ENCODE data around the gene CLDN14. TPM values are rescaled to one million over a fixed set of nuclear protein-coding genes. Genes with fewer than 3 reads are reported as not detected.

CLDN14 gene
- total and polyA plus RNA-seq, 2 donors (not counting 1 experiment from before 2014, with no cell fraction given) = 0.39 TPM; not detected in 1

DNA sequence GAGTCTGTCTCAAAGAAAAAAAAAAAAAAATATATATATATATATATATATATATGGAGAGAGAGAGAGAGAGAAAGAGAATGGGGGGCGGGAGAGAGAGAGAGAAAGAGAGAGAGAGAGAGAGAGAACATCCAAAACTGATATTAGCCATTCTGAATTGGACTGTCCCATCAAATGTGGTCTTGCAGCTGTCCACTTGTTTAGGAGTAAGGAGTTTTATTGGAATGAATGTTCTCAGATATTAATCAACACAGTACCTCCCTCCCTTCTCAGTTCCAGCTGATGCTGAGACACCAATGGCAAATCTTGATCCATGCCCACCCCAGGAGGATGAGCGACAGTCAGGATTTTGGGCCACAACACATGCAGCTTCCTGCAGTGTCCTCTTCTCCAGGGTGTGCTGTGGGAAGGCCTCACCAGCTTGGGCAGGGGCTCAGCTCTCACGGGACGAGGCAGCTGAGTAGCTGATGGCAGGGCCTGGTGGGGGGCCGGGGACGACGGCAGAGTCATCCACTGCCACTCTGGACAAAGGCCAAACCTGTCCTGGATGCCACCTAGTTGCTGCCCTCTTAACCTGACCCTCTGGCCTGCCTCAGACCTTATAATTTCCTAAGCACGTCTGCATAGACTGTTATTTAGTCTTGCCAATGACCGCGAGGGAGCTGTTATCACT lies 9.3 kb upstream of the CLDN14 start:
- TF ChIP-seq, protein P1, sequence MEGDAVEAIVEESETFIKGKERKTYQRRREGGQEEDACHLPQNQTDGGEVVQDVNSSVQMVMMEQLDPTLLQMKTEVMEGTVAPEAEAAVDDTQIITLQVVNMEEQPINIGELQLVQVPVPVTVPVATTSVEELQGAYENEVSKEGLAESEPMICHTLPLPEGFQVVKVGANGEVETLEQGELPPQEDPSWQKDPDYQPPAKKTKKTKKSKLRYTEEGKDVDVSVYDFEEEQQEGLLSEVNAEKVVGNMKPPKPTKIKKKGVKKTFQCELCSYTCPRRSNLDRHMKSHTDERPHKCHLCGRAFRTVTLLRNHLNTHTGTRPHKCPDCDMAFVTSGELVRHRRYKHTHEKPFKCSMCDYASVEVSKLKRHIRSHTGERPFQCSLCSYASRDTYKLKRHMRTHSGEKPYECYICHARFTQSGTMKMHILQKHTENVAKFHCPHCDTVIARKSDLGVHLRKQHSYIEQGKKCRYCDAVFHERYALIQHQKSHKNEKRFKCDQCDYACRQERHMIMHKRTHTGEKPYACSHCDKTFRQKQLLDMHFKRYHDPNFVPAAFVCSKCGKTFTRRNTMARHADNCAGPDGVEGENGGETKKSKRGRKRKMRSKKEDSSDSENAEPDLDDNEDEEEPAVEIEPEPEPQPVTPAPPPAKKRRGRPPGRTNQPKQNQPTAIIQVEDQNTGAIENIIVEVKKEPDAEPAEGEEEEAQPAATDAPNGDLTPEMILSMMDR (IDR thresholded peaks at IDR 0.05) = no peak
- no peak for TF ChIP-seq EZH2 (IDR thresholded peaks at IDR 0.05; ENCODE audit: borderline replicate concordance, insufficient read depth, low read depth, low read length, poor library complexity, severe bottlenecking)
- intact Hi-C loops (cut with micrococcal nuclease) = no loop called here
- Histone ChIP-seq H3K4me3 (ENCODE audit: control extremely low read depth in 1 of 5, extremely low read depth in 1 of 5, insufficient read depth in 1 of 5, low read depth in 2 of 5, low read length in 4 of 5) (no peak overlapping the region), H3K4me1 (ENCODE audit: control insufficient read depth in 2 of 2, insufficient read depth in 2 of 2, low read length in 2 of 2) (no peaks in the 10 kb centered on the region), H3K27me3 (replicated peaks in 1 of 4; ENCODE audit: control extremely low read depth in 1 of 4, control insufficient read depth in 3 of 4, insufficient read depth in 4 of 4, low read length in 3 of 4) (peaks cover 0 to 2% (median 0%) of the 10 kb centered on the region in 4 experiments), H3K27ac (ENCODE audit: low read length in 2 of 2) (no peak overlapping the region), H3K36me3 (replicated peaks in 1 of 2; ENCODE audit: control extremely low read depth in 1 of 2, control insufficient read depth in 1 of 2, extremely low read depth in 1 of 2, insufficient read depth in 2 of 2, low read length in 1 of 2) (no peaks in the 10 kb centered on the region), H3K4me2 (replicated peaks; ENCODE audit: low read depth, low read length, poor library complexity, severe bottlenecking) (no peak overlapping the region), H4K20me1 (ENCODE audit: control insufficient read depth, insufficient read depth, low read length, poor library complexity, severe bottlenecking) (no peaks in the 10 kb centered on the region), H3K9me3 (ENCODE audit: control extremely low read depth in 1 of 3, control insufficient read depth in 2 of 3, insufficient read depth in 1 of 3, low read length in 2 of 3) (no peaks in the 10 kb centered on the region), H3K79me2 (ENCODE audit: control insufficient read depth, insufficient read depth, low read length) (no peaks in the 10 kb centered on the region), H2AFZ (ENCODE audit: insufficient read depth, low read depth, low read length, poor library complexity, severe bottlenecking) (no peak overlapping the region), H3K9ac (ENCODE audit: low read length) (no peak overlapping the region)
- H3K27me3 Mint-ChIP-seq = peaks cover 4% of the 10 kb centered on the region
- ChIA-PET POLR2A (no interaction called here), CTCF (interaction anchor here (0.9 kb wide), 1 partner anchor 14 kb away, joined by 3 read pairs; no protein-coding TSS in a partner anchor)
- no peak for ATAC-seq (ENCODE audit: low read depth)
- WGBS (ENCODE audit: insufficient coverage) = 88% methylated on average over 9 of the region's 10 CpGs
- H3K4me1 Mint-ChIP-seq = peaks cover 2% of the 10 kb centered on the region
- no peak overlapping the region for H3K27ac Mint-ChIP-seq
- H3K4me3 Mint-ChIP-seq = no peak overlapping the region
- H3K9me3 Mint-ChIP-seq (ENCODE audit: insufficient read depth) = no peaks in the 10 kb centered on the region
- no peak for DNase-seq

DNA sequence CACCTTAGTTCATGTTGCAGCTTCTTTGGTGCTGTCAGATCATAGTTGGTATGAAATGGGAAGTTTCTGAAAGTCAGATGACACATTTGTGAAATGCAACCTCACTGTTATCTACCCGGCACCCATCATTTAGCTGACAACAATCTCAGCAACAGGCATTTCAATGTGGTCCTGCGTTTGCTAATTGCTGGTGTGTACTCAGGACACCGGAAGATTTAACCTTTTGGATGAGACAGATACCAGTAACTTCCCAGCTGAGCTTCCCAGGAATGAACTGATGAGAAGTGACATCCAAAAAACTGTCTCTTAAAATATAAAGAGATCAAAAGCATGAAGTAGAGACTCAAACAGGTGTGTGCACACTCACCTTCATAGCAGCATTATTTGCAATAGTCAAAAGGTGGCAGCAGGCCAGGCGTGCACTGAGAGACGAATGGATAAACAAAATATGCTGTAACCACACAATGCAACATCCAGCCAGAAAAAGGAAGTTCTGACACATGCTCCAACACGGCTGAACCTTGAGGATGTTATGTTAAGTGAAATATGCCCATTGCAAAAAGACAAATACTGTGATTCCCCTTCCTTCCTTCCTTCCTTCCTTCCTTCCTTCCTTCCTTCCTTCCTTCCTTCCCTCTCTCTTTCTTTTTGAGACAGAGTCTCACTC lies 7.9 kb upstream of the CLDN14 start:
- Histone ChIP-seq H2AFZ (ENCODE audit: insufficient read depth, low read depth, low read length, poor library complexity, severe bottlenecking) (no peak overlapping the region), H4K20me1 (ENCODE audit: control insufficient read depth, insufficient read depth, low read length, poor library complexity, severe bottlenecking) (no peaks in the 10 kb centered on the region), H3K9me3 (ENCODE audit: control extremely low read depth in 1 of 3, control insufficient read depth in 2 of 3, insufficient read depth in 1 of 3, low read length in 2 of 3) (no peaks in the 10 kb centered on the region), H3K27me3 (replicated peaks in 1 of 4; ENCODE audit: control extremely low read depth in 1 of 4, control insufficient read depth in 3 of 4, insufficient read depth in 4 of 4, low read length in 3 of 4) (peaks cover 0 to 2% (median 0%) of the 10 kb centered on the region in 4 experiments), H3K4me2 (replicated peaks; ENCODE audit: low read depth, low read length, poor library complexity, severe bottlenecking) (no peak overlapping the region), H3K4me3 (ENCODE audit: control extremely low read depth in 1 of 5, extremely low read depth in 1 of 5, insufficient read depth in 1 of 5, low read depth in 2 of 5, low read length in 4 of 5) (no peak overlapping the region), H3K9ac (ENCODE audit: low read length) (no peak overlapping the region), H3K27ac (ENCODE audit: low read length in 2 of 2) (no peak overlapping the region), H3K79me2 (ENCODE audit: control insufficient read depth, insufficient read depth, low read length) (no peaks in the 10 kb centered on the region), H3K4me1 (ENCODE audit: control insufficient read depth in 2 of 2, insufficient read depth in 2 of 2, low read length in 2 of 2) (no peaks in the 10 kb centered on the region), H3K36me3 (replicated peaks in 1 of 2; ENCODE audit: control extremely low read depth in 1 of 2, control insufficient read depth in 1 of 2, extremely low read depth in 1 of 2, insufficient read depth in 2 of 2, low read length in 1 of 2) (no peaks in the 10 kb centered on the region)
- DNase-seq = no peak
- ATAC-seq (ENCODE audit: low read depth) = no peak
- intact Hi-C loops (cut with micrococcal nuclease) = no loop called here
- Mint-ChIP-seq H3K4me3 (no peak overlapping the region), H3K27me3 (peaks cover 4% of the 10 kb centered on the region), H3K4me1 (peaks cover 2% of the 10 kb centered on the region), H3K27ac (no peak overlapping the region), H3K9me3 (ENCODE audit: insufficient read depth) (no peaks in the 10 kb centered on the region)
- TF ChIP-seq, protein P1 (IDR thresholded peaks at IDR 0.05) = no peak
- no peak for TF ChIP-seq EZH2 (IDR thresholded peaks at IDR 0.05; ENCODE audit: borderline replicate concordance, insufficient read depth, low read depth, low read length, poor library complexity, severe bottlenecking)
- ChIA-PET CTCF (no interaction called here), POLR2A (interaction anchor here (0.6 kb wide), 1 partner anchor 340 kb away, joined by 4 read pairs; no protein-coding TSS in a partner anchor)
- WGBS (ENCODE audit: insufficient coverage) = 50% methylated on average over 1 of the region's 6 CpGs
